Activated effector memory CD4-positive, alpha-beta T cell treated with Interleukin-2 at 50 U/mL for 16 hours (primary cell): Measurements from ENCODE around the gene LZTR1.

Experiments
- DNase-seq: peaks from one replicate; pipeline ENCODE4 v3.0.0-alpha.2; 2020

LZTR1 gene

GRCh38 chr22:20951151-20951931 is 30.8 kb upstream of the LZTR1 start:
- no peak for DNase-seq

GRCh38 chr22:20951932-20952380 is 30.1 kb upstream of the LZTR1 start:
- DNase-seq: no peak

DNA sequence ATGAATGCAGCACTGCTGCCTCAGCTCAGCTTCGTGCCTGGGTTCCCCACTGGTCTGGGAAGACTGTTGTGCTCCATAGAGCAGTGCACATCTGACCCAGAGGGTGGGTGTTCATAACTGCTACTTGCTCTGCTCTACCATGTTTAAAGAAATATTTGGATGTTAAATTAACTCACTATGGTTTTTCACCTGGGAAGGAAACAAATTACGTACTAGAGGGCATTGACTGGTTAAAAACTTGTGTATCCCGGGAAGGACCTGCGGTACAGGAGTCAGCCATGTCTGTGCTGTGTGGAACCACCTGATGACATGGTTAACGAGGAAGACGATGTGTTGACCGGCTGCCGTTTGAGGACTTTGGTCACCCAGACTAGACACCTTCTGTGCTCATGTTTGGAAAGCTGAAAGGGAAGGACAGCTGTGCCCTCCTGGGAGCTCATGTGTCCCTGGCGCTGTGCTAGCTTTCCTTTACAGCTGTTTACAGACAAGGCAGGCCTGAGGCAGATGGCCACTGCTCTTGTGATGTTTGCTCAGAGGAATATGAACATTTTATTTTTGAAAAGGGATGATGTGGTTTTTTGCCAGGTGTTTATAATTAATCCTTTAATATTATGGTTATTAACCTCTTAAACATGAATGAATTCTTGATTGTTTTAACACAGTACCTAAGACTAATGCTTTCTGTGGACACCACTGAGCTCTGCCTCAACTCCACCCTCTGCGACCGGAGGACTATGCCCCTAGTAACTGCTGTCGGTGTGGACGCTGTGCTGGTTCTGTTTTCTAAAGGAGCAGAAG is 29.4 kb upstream of the LZTR1 start:
- DNase-seq: no peak

GRCh38 chr22:20953342-20953608 is 28.8 kb upstream of the LZTR1 start:
- DNase-seq: no peak

DNA sequence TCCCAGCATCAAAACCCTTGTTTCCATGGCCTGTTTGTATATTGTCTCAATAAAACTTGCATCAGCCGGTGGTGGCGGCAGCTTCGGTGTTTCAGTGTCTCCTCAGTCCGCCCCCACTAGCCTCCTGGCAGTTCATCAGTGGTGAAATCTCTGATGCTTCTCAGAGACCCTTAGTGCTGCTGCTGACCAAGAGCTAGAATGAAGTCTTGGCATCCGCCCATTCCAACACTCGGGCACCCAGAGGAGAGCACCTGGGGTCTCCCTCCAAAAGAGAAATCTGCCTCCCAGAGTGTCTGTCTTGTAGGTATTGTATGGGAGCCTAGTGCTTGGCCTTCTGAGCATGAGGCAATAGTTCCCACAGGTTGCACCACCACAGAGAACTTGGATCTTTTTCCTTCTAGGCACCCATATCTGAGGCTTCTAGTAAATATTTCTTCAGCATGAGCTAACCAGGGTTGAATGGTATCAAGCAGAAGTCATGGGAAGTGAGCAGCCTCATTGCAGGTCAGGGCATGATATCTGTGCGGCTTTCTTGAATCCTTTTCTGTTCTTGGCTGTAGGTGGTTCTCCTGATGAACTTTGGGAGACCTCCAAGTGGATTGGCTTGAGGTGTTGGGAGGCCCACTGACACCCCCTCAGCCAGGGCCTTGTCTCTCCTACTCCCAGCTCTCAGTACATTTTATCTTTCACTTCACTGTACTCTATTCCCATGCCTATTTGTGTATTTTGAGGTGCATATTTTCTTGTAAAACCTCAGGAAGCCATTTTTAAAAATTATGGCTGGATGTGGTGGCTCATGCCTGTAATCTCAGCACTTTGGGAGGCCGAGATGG is 28.2 kb upstream of the LZTR1 start:
- DNase-seq: no peak

GRCh38 chr22:20955548-20955947 is 26.5 kb upstream of the LZTR1 start:
- DNase-seq: no peak

- DNase-seq: no peak
Observed at GRCh38 chr22:20956258-20957101, 25.6 kb upstream of the LZTR1 start.

- no peak for DNase-seq
Observed at GRCh38 chr22:20957102-20957682, 24.9 kb upstream of the LZTR1 start.

GRCh38 chr22:20957683-20958431 is 24.2 kb upstream of the LZTR1 start:
- DNase-seq: no peak

- DNase-seq: no peak
Observed at GRCh38 chr22:20959578-20960461, 22.3 kb upstream of the LZTR1 start.

DNA sequence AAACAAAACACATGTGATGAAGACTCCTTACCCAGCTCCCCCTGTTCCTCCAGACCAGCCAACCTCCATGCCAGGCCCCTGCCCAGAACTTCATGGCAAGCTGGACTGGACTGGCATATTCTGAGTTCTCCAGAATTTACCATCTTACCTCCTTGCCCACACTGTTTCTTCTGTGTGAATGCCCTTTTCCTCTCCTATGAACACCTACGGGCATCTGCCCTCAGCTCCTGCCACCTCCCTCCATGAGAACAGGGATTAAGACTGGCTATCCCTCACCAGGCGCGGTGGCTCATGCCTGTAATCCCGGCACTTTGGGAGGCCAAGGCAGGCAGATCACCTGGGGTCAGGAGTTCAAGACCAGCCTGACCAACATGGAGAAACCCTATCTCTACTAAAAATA is 21.5 kb upstream of the LZTR1 start:
- DNase-seq: no peak

DNA sequence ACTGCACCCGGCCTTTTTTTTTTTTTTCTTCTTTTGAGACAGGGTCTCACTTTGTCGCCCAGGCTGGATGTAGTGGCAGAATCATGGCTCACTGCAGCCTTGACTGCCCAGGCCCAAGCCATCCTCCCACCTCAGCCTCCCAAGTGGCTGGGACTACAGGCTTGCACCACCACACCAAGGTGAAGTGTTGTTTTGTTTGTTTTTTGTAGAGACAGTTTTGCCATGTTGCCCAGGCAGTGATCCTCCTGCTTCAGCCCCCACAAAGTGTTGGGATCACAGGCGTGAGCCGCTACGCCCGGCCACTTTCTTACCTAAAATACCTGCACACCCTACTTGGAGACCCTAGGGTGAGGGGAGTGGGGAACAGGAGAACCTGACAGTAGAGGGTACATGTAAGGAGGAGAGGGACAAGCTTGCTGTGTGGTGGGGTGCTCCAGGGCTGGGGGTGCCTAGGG is 19.6 kb upstream of the LZTR1 start:
- no peak for DNase-seq

DNA sequence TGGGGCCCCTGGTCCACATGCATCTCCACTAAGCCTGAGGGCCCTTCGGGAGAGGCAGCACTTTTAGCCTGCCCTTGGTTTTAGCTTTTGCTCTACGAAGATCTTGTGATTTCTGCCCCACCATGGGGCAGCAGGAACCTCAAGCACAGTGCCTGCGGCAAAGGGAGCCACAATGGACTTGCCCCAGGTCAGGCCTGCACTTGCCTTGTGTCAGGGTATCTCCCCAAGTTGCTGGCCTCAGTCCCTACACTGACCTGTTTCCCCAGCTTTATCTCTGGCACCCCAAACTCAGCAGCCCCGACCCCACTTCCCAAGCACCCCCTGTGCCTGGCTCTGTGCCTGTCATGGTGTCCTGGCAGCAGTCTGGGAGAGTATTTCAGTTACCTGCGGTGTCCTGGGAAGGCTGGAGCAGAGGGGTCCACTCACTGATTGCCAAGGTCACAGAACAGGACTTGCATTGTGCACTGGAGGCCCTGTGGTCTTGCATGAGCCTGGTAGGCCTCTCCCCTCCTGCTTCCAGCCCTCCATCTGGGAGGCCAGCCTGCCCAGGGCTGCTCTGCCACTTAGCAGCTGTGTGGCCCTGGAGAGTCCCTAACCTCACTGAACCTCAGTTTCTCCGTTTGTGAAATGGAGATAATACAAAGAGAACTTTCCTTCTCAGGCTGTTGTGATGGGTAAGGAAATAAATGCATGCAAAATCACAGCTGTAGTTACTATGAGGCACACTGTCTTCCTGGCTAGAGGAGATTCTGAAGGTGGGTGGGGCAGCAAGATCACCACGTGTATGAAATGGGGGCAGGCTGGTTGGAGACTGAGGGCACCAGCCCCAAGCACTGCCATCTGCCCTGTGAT is 18.7 kb upstream of the LZTR1 start:
- no peak for DNase-seq

DNA sequence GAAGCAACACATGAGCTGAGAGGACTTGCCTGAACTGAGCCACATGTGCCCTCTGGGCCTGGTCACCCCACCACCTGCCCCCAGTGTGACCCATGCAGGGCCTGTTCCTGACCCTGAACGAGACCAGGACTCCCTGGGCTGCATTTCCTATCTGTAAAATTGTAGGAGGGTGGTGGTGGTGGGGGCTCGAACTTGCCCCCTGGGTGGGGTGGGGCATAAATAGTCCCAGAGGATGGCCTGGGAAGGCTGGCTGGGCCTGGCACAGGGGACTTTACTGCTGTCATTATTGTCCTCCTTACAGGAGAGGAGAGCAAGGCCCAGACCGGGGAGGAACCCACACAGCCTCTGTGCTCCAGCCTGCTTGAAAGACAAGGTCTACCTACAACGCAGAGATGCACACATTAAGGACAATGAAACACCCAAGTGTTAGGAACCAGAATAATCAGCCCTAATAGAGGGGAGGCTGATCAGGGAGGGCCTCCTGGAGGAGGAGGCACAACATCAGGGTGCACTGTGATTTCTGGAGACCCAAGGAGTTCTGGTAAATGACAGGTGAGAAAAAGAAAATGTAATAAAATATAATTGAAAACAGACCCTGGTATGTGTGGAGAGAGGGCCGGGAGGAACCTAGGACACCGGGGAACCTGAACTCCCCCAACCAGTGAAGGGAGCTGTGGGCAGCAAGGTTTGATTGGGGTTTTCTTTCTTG is 17.9 kb upstream of the LZTR1 start:
- DNase-seq: no peak

DNA sequence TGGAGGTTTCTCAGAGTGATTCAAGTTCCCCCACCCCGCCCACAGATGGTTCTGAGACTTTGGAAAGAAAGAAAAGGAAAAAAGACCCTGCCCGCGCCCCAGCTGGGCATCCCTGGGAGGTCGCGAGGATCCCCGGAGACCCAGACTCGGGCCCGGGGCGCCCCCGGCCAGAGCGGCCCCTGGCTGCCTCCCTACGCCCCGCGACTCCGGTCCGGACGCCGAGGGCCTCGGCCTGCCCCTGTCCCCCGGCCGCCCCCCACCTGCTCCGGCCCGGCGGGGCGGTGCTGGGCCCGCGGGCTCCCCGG is 17.3 kb upstream of the LZTR1 start:
- no peak for DNase-seq

DNA sequence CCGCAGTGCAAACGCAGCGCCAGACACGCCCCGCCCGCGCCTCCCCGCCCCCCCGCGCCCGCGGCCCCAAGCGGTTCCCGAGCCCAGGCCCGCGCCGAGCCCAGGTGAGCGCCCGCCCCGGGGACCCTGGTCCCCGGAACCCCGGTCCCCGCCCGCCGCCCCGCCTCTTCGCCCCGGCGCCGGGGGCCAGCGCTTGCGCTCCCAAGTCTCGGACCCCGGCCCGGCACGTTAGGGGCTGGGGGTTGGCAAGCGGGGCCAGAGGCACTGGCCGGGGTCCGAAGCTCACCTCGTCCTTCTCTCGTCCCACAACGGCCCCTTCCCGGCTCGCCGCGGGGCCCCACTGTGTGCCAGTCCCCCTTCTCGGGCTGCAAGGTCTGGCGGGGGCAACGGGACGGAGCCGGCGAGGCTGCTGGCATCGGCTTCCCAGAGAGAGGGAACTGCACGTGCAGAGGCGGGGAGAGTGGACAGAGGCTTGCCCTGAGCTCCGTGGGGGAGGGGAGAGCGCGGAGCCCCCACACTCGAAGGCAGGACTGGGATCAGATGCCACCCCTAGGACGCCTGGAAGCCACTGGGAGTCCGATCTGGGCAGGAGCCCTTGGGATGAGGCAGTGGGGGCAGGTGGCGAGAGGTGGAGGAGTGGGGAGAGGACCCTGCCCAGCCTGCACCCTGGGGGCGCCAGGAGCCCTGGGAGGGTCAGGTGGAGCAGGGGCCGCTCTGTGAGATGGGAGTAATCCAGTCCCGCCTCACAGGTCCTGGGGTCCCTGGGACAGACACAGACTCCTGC is 16.8 kb upstream of the LZTR1 start:
- DNase-seq: no peak

DNA sequence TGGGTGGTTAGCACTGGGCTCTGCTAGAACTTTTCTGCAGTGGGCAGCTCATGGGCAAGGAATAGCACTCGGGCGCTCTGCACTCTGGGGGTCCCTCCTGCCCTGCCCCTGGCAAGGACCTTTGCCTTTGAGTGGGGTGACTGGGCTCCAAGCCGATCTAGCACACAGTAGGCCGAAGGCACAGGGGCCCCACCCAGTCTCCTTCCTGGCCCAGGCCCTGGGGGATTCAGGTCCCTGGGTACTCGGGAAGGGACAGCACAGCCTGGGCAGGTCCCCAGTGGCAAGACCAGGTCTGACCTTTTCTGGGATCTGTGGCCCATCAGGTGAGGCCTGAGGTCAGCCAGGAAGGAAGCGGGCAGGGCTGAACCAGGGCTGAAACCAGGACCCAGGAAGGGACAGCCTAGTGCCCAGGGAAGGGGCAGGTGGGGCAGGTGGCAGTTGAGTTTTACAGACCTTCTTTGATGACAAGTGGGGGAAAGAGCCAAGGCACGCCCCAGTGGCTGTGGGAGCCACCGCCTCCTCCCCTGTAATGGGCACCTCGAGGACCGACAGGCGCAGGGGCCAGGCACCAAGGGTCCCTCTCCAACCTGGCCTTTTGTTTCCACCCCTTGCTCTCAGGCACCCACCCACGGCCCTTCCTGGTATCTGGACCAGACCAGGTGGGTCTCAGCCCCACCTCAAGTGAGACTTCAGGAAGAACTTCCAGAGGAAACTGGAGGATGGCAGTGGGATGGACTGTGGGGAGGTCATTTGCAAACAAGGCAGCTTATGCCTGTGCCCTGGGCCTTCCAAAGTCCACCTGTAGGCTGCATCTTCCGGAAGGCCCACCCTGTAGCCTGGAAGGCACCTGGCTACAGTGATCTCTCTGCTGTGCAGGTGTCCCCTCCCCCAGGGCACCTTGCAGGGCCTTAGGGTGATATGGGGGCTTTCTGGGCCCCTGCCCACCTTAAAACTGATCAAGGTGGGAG is 15.9 kb upstream of the LZTR1 start:
- no peak for DNase-seq
